Liver (tissue), 3 donors: ENCODE results near the gene TAPBPL.

Source experiments
- ATF3 ChIP-seq: IDR thresholded peaks from 2 replicates; pipeline ENCODE4 v1.6.1; 2016; ENCODE audit warnings: antibody characterized with exemption
- CTCF ChIP-seq: fragments of 150-350 bp; IDR thresholded peaks from 2 replicates; pipeline ENCODE4 v1.5.1; 2017; ENCODE audit warnings: improper control_type of control experiment, low read depth, low read length; ENCODE audit not compliant: missing input control
- EGR1 ChIP-seq, 2 donors: IDR thresholded peaks; 2 replicates each; pipeline ENCODE4 v1.6.1; 2016 to 2018; ENCODE audit warnings: antibody characterized with exemption in 2 of 2, low read depth in 2 of 2
- GABPA ChIP-seq, 2 donors: IDR thresholded peaks in 1 of 2; conservative IDR thresholded peaks in 1 of 2; 2 replicates each; pipeline ENCODE4 v1.6.1; 2016; ENCODE audit warnings: antibody characterized with exemption in 2 of 2, mild to moderate bottlenecking in 1 of 2, moderate library complexity in 1 of 2
- HNF4G ChIP-seq: IDR thresholded peaks from 2 replicates; pipeline ENCODE4 v1.6.1; 2016; ENCODE audit warnings: antibody characterized with exemption
- JUND ChIP-seq, 2 donors: IDR thresholded peaks; 2 replicates each; pipeline ENCODE4 v1.6.1; 2016; ENCODE audit warnings: antibody characterized with exemption in 2 of 2
- MAX ChIP-seq: IDR thresholded peaks from 2 replicates; pipeline ENCODE4 v1.6.1; 2016; ENCODE audit warnings: antibody characterized with exemption
- RAD21 ChIP-seq, 2 donors: IDR thresholded peaks; 2 replicates each; pipeline ENCODE4 v1.6.1; 2016; ENCODE audit warnings: antibody characterized with exemption in 2 of 2, mild to moderate bottlenecking in 2 of 2
- REST ChIP-seq: IDR thresholded peaks from 2 replicates; pipeline ENCODE4 v1.6.1; 2016; ENCODE audit warnings: antibody characterized with exemption, mild to moderate bottlenecking
- SP1 ChIP-seq: IDR thresholded peaks from 2 replicates; pipeline ENCODE4 v1.6.1; 2018; ENCODE audit warnings: antibody characterized with exemption, mild to moderate bottlenecking
- TAF1 ChIP-seq: conservative IDR thresholded peaks from 2 replicates; pipeline ENCODE4 v1.6.1; 2016; ENCODE audit warnings: antibody characterized with exemption, mild to moderate bottlenecking
- YY1 ChIP-seq: IDR thresholded peaks from 2 replicates; pipeline ENCODE4 v1.6.1; 2016; ENCODE audit warnings: antibody characterized with exemption, mild to moderate bottlenecking
- ZBTB33 ChIP-seq: IDR thresholded peaks from 2 replicates; pipeline ENCODE4 v1.6.1; 2016; ENCODE audit warnings: antibody characterized with exemption
- donor health status: healthy.
- donor health status: healthy.

- TF ChIP-seq MAX, result no peak
- TF ChIP-seq CTCF, result no peak
- TF ChIP-seq YY1, result no peak
- no peak for TF ChIP-seq ATF3
- no peak for TF ChIP-seq JUND (IDR thresholded peaks at IDR 0.05)
- TF ChIP-seq GABPA (IDR thresholded peaks at IDR 0.05 in 1 of 2, conservative IDR thresholded peaks at IDR 0.05 in 1 of 2), result no peak
- no peak for TF ChIP-seq RAD21 (IDR thresholded peaks at IDR 0.05)
- no peak for TF ChIP-seq REST
- no peak for TF ChIP-seq TAF1
- no peak for TF ChIP-seq EGR1 (IDR thresholded peaks at IDR 0.05; ENCODE audit: low read depth in 2 of 2)
- no peak for TF ChIP-seq HNF4G
- TF ChIP-seq ZBTB33, result no peak
- TF ChIP-seq SP1, result no peak
Measured at GRCh38 chr12:6435961-6436715, 15.7 kb upstream of the TAPBPL start.
